GM23248 (cell line): Measurements from ENCODE around the gene MEMO1.

Source experiments
- EZH2 ChIP-seq: fragments of 200-600 bp; sonication (generic); IDR thresholded peaks from 2 replicates; pipeline ENCODE4 v1.6.1; 2018; ENCODE audit warnings: antibody characterized with exemption, mild to moderate bottlenecking; ENCODE audit not compliant: insufficient read depth, poor library complexity, severe bottlenecking
- EZH2phosphoT487 ChIP-seq: fragments of 200-600 bp; sonication (generic); IDR thresholded peaks from 2 replicates; pipeline ENCODE4 v1.6.1; 2018; ENCODE audit warnings: antibody characterized with exemption, moderate library complexity, mild to moderate bottlenecking, low read depth; ENCODE audit not compliant: insufficient read depth

GRCh38 chr2:31937741-31938140 lies 73.1 kb downstream of the MEMO1 start:
- TF ChIP-seq EZH2 = no peak
- no peak for TF ChIP-seq EZH2phosphoT487
